Measurements from ENCODE around the gene SCUBE1. TPM values are rescaled to one million over a fixed set of nuclear protein-coding genes. Genes with fewer than 3 reads are reported as not detected.

The SCUBE1 gene
- total RNA-seq, 1 donor from 2014 or later = not detected

DNA sequence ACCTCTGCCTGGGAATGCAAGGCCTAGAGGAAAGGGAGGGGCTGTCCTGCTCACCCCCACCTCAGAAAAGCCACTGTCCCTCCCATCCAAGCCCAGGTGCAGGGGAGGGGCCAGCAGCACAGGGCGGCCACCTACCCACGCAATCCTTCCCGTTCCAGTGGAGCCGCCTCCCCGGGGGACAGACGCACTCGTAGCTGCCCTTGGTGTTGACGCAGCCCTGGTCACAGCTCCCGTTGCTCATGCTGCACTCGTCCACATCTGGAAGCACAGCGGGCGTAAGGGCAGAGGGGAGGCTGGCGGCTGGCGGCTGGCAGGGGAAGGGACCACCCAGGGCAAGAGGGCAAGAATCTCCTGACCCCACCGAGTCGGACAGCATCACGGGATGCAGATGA is 115.9 kb downstream of the SCUBE1 start:
- DNase-seq (ENCODE audit: low spot score) = no peak
- Mint-ChIP-seq H3K27me3 (ENCODE audit: low read depth) (peaks cover 10% of the 10 kb centered on the region), H3K4me3 (ENCODE audit: low read depth) (no peak overlapping the region), H3K4me1 (ENCODE audit: low read depth) (peaks cover 5% of the 10 kb centered on the region), H3K36me3 (ENCODE audit: low read depth) (no peaks in the 10 kb centered on the region), H3K9me3 (no peaks in the 10 kb centered on the region), H3K27ac (no peak overlapping the region)
- intact Hi-C loops (cut with micrococcal nuclease) = no loop called here

DNA sequence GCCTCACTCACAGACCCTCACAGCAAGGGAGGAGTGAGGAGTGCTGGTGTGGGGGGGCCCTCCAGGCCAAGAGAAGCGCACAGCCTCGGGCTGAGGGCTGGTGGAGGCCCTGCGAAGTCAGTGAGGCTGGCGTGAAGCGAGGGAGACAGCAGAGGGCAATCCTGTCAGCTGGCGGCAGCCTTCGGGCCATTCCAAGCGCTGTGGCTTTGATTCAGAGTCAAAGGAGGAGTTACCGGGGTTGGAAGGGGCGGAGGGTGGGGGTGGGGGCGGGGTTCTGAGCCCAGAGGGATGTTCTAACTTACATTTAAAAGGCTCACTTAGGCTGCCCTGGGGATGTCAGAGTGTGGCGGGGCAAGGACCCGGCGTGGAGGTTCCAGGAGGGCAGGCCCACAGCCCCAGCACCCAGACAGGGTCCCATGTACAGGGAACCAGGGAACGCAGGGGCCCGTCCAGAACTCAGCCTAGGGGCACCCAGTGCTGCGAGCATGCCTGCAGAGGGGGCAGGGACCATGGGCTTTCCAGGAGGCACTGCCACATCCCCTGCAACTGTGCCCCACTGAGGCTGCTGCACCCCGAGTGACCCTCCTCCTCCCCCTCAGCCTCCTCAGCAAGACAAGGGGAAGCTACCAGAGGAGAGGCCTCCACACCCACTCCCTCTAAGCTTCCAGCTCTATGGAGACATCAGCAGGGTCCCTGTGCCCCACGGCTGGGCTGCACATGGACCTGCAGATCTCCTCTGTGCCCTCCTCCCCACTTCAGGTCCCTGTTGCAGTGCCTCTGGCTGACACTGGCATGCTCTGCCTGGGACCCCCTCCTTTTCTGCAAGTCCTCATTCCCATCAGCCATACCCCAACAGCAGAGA is 116.6 kb downstream of the SCUBE1 start:
- no peaks in the 10 kb centered on the region for H3K9me3 Mint-ChIP-seq
- no peaks in the 10 kb centered on the region for H3K36me3 Mint-ChIP-seq (ENCODE audit: low read depth)
- H3K27me3 Mint-ChIP-seq (ENCODE audit: low read depth) = peaks cover 10% of the 10 kb centered on the region
- peaks cover 5% of the 10 kb centered on the region for H3K4me1 Mint-ChIP-seq (ENCODE audit: low read depth)
- intact Hi-C loops (cut with micrococcal nuclease) = no loop called here
- no peak for DNase-seq (ENCODE audit: low spot score)
- no peak overlapping the region for H3K4me3 Mint-ChIP-seq (ENCODE audit: low read depth)
- H3K27ac Mint-ChIP-seq = no peak overlapping the region

DNA sequence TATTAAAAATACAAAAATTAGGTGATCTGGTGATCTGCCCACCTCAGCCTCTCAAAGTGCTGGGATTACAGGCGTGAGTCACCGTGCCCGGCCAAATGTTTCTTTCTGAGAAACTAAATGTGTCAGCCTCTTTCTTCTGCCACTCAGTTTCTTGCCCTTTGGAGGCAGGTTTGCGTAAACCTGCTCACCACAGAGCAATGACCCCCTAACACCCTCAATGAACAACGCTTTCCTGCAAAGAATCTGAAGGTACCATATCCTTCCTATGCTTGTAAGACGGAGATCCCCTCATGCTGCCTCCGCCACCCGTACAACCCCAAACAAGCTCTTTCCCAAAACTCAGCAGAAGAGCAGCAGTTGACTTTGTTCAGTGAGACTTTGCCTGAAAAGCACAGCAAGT is 117.6 kb downstream of the SCUBE1 start:
- Mint-ChIP-seq H3K27me3 (ENCODE audit: low read depth) (peaks cover 9% of the 10 kb centered on the region), H3K27ac (no peak overlapping the region), H3K4me1 (ENCODE audit: low read depth) (no peaks in the 10 kb centered on the region), H3K9me3 (no peaks in the 10 kb centered on the region), H3K36me3 (ENCODE audit: low read depth) (no peaks in the 10 kb centered on the region), H3K4me3 (ENCODE audit: low read depth) (no peak overlapping the region)
- intact Hi-C loops (cut with micrococcal nuclease) = no loop called here
- no peak for DNase-seq (ENCODE audit: low spot score)

DNA sequence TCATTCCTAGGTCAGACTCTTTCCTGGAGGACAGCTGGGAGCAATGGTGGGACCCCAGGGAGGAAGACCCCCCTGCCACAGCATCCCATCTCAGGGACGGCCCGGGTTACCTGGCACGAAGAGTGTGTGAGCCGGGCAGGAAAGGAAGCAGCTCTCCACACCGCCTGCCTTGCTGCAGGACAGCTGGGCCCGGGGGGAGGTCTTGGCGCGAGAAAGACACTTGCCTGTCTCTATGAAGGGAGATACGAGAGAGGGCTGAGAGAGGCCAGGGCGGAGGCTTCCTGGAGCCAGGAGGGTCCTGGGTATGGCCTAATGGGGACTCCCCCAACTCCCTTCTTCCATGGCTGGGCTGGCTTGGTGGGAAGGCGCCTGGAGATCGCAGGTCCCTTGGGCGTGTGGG is 120.2 kb downstream of the SCUBE1 start:
- Mint-ChIP-seq H3K4me3 (ENCODE audit: low read depth) (no peak overlapping the region), H3K9me3 (no peaks in the 10 kb centered on the region), H3K27ac (no peak overlapping the region), H3K4me1 (ENCODE audit: low read depth) (no peaks in the 10 kb centered on the region), H3K36me3 (ENCODE audit: low read depth) (no peaks in the 10 kb centered on the region), H3K27me3 (ENCODE audit: low read depth) (peaks cover 9% of the 10 kb centered on the region)
- intact Hi-C loops (cut with micrococcal nuclease) = no loop called here
- DNase-seq (ENCODE audit: low spot score) = no peak

DNA sequence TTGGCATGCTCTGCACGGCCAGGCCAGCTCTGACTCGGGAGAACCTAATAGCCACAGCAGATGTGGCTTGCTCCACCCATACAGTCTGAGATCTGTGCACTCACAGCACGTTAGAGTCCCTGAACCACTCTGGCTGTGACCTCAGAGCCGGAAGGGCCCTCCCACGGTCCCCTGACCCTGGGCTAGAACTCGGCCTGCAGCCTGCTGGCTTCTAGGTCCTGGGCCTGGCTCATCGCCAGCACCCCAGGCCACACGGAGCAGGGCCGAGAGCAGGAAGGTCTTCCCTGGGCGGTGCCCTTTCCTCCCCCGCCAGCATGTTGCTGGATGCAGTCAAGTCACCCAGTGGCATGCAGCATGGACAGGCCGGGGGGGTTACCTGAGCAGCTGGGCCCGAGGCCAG is 120.9 kb downstream of the SCUBE1 start:
- Mint-ChIP-seq H3K27ac (no peak overlapping the region), H3K4me3 (ENCODE audit: low read depth) (no peak overlapping the region), H3K4me1 (ENCODE audit: low read depth) (no peaks in the 10 kb centered on the region), H3K9me3 (no peaks in the 10 kb centered on the region), H3K27me3 (ENCODE audit: low read depth) (peaks cover 9% of the 10 kb centered on the region), H3K36me3 (ENCODE audit: low read depth) (no peaks in the 10 kb centered on the region)
- no peak for DNase-seq (ENCODE audit: low spot score)
- intact Hi-C loops (cut with micrococcal nuclease) = no loop called here

DNA sequence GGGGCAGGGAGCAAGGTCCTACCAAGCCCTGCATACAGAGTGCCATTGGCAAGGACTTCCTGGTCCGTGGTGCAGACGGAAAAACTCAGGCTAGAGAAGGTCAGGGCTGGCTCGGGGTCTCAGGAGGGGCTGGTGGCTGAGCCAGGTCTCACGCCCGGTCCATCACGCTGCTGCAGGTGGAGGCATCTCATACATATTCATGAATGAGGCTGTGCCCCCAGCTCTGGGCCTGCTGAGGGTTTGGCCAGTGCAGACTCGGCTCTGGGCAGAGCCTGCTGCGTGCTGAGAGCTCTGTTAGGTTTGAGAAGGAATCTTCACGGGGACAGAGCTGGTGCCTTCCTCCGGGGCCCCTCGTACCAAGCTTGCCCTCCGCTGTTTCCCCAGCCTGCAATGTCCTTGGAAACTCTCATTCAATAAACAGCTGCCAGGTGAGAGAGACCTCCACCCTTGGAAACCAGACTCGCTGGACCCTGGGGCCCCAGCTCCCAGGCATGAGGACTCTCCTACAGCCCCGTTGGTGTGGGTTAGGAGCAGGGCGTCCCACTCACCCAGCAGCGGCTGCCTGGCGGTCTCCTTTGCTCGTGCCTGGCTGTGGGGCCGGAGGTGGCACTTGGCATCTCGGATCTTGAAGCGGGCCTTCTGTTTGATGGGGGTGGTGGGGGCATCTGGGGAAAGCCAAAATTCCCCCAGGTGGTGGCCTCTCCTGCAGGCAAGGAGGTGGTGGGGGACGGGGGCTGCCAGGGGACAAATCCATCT is 122.4 kb downstream of the SCUBE1 start:
- no peaks in the 10 kb centered on the region for H3K4me1 Mint-ChIP-seq (ENCODE audit: low read depth)
- intact Hi-C loops (cut with micrococcal nuclease) = no loop called here
- no peaks in the 10 kb centered on the region for H3K9me3 Mint-ChIP-seq
- DNase-seq (ENCODE audit: low spot score) = no peak
- no peaks in the 10 kb centered on the region for H3K36me3 Mint-ChIP-seq (ENCODE audit: low read depth)
- no peak overlapping the region for H3K4me3 Mint-ChIP-seq (ENCODE audit: low read depth)
- H3K27me3 Mint-ChIP-seq (ENCODE audit: low read depth) = peaks cover 6% of the 10 kb centered on the region
- no peak overlapping the region for H3K27ac Mint-ChIP-seq

DNA sequence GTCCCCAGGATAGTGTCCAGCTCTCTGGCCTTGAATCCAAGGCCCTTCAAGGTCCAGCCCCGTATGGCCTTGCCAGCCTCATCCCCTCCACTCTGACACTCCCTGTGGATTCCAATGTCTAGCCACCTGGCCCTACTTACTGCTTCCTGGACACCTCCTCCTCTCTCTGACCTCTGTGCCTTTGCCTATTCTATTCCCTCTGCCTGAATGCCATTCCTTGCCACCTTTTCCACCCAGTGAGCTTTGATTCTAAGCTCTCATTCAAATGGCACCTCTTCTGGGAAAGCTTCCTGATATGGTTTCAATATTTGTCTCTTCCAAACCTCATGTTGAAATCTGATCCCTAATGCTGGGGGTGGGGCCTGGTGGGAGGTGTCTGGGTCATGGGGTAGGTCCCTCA is 124.4 kb downstream of the SCUBE1 start:
- no peaks in the 10 kb centered on the region for H3K9me3 Mint-ChIP-seq
- no peaks in the 10 kb centered on the region for H3K27me3 Mint-ChIP-seq (ENCODE audit: low read depth)
- no peaks in the 10 kb centered on the region for H3K36me3 Mint-ChIP-seq (ENCODE audit: low read depth)
- H3K27ac Mint-ChIP-seq = no peak overlapping the region
- H3K4me1 Mint-ChIP-seq (ENCODE audit: low read depth) = no peaks in the 10 kb centered on the region
- intact Hi-C loops (cut with micrococcal nuclease) = no loop called here
- H3K4me3 Mint-ChIP-seq (ENCODE audit: low read depth) = no peak overlapping the region
- DNase-seq (ENCODE audit: low spot score) = no peak

DNA sequence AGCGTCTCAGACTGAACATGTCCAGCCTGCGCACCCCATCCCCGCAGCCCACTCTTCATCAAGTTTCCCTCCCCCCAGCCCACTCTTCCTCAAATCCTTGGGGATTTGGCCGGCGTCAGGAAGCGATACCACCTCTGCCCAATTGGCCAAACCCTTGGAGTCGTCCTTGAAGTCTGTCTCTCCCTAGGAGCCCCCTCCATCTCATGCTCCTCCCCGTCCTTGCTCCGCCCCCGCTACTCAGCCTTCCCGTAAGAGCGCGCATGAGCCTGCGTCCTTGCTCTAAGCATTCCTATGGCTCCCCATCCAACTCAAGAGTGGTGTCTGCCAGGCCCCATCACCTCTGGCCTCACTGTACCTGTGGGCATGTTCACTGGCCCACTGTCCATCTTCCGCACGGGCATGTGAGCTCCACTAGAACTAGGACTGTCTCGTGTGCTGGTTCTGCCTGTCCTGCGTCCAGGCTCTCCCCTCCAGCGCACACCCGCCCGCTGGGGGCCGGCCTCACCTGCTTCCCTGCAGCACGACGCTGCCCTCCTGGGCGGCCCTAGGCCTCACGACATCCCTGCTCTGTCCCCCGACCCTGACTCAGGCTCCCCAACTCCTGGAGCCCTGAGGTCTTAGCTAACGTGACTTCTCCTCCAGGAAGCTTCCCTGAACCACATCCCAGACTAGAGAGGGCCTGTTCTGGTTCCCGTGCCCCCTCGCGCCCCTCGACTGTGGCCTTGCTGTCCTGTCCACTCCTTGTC is 125.7 kb downstream of the SCUBE1 start:
- Mint-ChIP-seq H3K36me3 (ENCODE audit: low read depth) (no peaks in the 10 kb centered on the region), H3K9me3 (no peaks in the 10 kb centered on the region), H3K4me1 (ENCODE audit: low read depth) (no peaks in the 10 kb centered on the region), H3K27ac (no peak overlapping the region), H3K4me3 (ENCODE audit: low read depth) (no peak overlapping the region), H3K27me3 (ENCODE audit: low read depth) (no peaks in the 10 kb centered on the region)
- DNase-seq (ENCODE audit: low spot score) = no peak
- intact Hi-C loops (cut with micrococcal nuclease) = no loop called here

DNA sequence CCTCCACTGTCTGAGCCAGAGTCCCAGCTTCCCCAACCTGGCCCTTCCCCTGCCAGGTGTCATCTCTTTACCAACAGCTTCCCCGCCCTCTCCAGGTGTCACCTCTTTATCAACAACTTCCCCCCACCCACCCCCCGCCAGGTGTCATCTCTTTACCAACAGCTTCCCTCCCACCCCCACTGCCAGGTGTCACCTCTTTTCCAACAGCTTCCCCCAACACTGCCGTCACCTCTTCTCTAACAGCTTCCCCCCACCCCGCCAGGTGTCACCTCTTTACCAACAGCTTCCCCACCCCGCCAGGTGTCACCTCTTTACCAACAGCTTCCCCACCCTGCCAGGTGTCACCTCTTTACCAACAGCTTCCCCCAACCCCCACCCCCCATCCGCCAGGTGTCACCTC is 126.4 kb downstream of the SCUBE1 start:
- DNase-seq (ENCODE audit: low spot score) = no peak
- intact Hi-C loops (cut with micrococcal nuclease) = no loop called here
- no peaks in the 10 kb centered on the region for H3K4me1 Mint-ChIP-seq (ENCODE audit: low read depth)
- no peaks in the 10 kb centered on the region for H3K9me3 Mint-ChIP-seq
- H3K4me3 Mint-ChIP-seq (ENCODE audit: low read depth) = no peak overlapping the region
- H3K27ac Mint-ChIP-seq = no peak overlapping the region
- H3K36me3 Mint-ChIP-seq (ENCODE audit: low read depth) = no peaks in the 10 kb centered on the region
- no peaks in the 10 kb centered on the region for H3K27me3 Mint-ChIP-seq (ENCODE audit: low read depth)

DNA sequence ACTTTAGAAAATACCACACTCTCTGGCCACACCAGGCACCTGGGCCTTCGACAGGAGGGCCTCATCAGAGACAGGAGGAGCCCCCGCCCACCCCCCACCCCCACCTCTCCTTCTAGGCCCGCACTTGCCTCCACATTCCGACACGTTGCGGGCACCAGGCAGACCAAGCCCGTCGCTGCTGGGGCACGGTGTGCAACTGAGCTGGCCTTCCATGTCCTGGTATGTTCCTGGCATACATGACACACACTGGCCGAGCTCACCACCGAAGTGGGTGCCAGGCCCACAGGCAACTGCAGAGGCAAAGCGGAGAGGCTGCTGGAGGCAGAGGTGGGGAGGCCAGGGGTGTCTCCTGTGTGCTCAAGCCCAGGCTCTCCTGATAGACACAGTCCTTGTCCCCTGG is 129.2 kb downstream of the SCUBE1 start:
- H3K27me3 Mint-ChIP-seq (ENCODE audit: low read depth) = no peaks in the 10 kb centered on the region
- no peak for DNase-seq (ENCODE audit: low spot score)
- H3K27ac Mint-ChIP-seq = no peak overlapping the region
- no peaks in the 10 kb centered on the region for H3K9me3 Mint-ChIP-seq
- no peak overlapping the region for H3K4me3 Mint-ChIP-seq (ENCODE audit: low read depth)
- H3K4me1 Mint-ChIP-seq (ENCODE audit: low read depth) = no peaks in the 10 kb centered on the region
- H3K36me3 Mint-ChIP-seq (ENCODE audit: low read depth) = no peaks in the 10 kb centered on the region
- intact Hi-C loops (cut with micrococcal nuclease) = no loop called here

DNA sequence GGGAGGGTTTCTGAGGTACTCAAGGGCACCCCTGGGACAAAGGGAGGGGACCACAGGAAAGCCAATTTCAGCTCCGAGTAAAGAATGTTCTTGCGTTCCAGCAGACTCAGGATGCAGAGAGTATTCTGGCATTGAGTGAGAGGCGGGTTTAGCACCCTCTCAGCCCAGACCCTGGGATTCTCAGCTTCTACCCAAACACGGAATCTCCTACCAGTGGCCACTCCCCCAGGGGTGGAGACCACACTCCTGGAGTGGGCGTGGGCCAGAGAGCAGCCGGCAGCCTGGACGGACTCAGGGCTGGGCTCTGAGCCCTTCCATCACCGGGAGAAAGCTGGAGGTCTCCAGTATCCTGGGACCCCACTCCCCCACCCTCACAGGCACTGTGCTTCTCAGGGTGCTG is 130.1 kb downstream of the SCUBE1 start:
- no peak for DNase-seq (ENCODE audit: low spot score)
- Mint-ChIP-seq H3K4me3 (ENCODE audit: low read depth) (no peak overlapping the region), H3K27ac (no peak overlapping the region), H3K27me3 (ENCODE audit: low read depth) (no peaks in the 10 kb centered on the region), H3K4me1 (ENCODE audit: low read depth) (no peaks in the 10 kb centered on the region), H3K9me3 (no peaks in the 10 kb centered on the region), H3K36me3 (ENCODE audit: low read depth) (no peaks in the 10 kb centered on the region)
- intact Hi-C loops (cut with micrococcal nuclease) = no loop called here

DNA sequence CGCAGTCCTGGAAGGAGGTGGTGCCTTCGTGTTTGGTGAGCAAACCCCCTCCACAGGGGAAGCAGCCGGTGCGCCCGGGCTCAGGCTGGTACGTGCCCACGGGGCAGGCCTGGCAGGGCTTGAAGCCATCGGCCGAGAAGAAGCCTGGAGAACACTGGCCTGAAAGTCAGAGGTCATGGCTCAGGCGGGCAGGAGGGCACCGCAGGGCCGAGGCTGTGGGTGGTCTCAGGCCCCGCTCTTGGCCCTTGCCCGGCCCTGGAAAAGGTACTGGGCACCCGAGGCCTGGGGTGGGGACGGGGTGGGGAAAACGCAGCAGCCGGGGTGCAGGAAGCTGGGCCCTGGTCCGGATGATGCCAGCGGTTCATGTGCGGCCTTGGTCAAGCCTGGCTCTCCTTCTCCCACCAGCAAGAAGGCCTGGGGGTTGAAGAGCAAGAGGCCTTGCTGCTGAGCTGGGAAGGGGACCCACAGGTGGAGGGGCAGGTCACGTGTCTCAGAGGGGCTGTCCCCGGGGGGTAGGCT is 130.7 kb downstream of the SCUBE1 start:
- no peaks in the 10 kb centered on the region for H3K4me1 Mint-ChIP-seq (ENCODE audit: low read depth)
- no peak overlapping the region for H3K27ac Mint-ChIP-seq
- H3K36me3 Mint-ChIP-seq (ENCODE audit: low read depth) = no peaks in the 10 kb centered on the region
- no peaks in the 10 kb centered on the region for H3K27me3 Mint-ChIP-seq (ENCODE audit: low read depth)
- intact Hi-C loops (cut with micrococcal nuclease) = no loop called here
- H3K9me3 Mint-ChIP-seq = no peaks in the 10 kb centered on the region
- H3K4me3 Mint-ChIP-seq (ENCODE audit: low read depth) = no peak overlapping the region
- no peak for DNase-seq (ENCODE audit: low spot score)

Data from activated T-helper 2 cell treated with anti-CD3 and anti-CD28 coated beads, Interferon-gamma antibody, Interleukin-2, Interleukin-4, amounts not matched to agents 10 μg/mL and 5 μg/mL and 100 μg/mL, durations not matched to agents 14 hours and 24 hours and 36 hours (primary cell).